ENCODE measurements around the gene TTC3. TPM values are rescaled to one million over a fixed set of nuclear protein-coding genes. Genes with fewer than 3 reads are reported as not detected.

TTC3 gene
- total and polyA plus RNA-seq, 9 of the 15 experiments (the other 6 are each of a cell fraction or from before 2014, with no cell fraction given) = 17.5 to 92.0 (median 59.5) TPM

DNA sequence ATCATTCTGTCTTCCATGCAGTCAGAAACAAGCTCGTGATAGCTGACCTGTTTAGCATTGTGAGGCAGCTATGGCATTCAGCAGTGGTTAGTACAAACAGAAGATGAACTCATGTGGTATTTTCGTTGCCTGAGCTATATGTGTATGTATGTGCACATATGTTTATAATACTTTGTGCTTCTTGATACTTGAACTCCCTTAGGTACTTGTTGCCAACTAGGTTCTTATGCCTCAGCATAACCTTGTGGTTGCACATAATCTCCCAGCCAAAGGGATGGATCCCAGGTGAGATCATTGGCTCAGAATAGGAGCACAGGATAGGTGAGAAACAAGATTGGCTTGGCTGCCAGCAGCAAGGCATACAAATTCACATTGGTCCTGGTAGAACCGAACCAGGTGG is 108.0 kb downstream of the TTC3 start:
- no TSS peak for BruUV-seq (replicated peaks)
- Histone ChIP-seq H3K4me3 (no peak overlapping the region), H3K4me2 (ENCODE audit: insufficient read depth, low read length) (no peak overlapping the region), H3K4me1 (replicated peaks in 1 of 2; ENCODE audit: control insufficient read depth in 2 of 2, insufficient read depth in 2 of 2, low read length in 2 of 2) (no peaks in the 10 kb centered on the region), H2AFZ (ENCODE audit: low read depth, low read length) (no peak overlapping the region), H3K27ac (ENCODE audit: extremely low read depth, low read depth, low read length) (no peak overlapping the region), H3K27me3 (ENCODE audit: control insufficient read depth in 2 of 2, insufficient read depth in 2 of 2, low read length in 2 of 2) (no peaks in the 10 kb centered on the region), H3K9me3 (replicated peaks; ENCODE audit: control insufficient read depth, insufficient read depth, low read depth, low read length) (no peaks in the 10 kb centered on the region), H3K9me1 (ENCODE audit: control insufficient read depth, insufficient read depth, low read length) (no peaks in the 10 kb centered on the region), H3K36me3 (ENCODE audit: control insufficient read depth, insufficient read depth, low read length) (peaks cover 56% of the 10 kb centered on the region), H4K20me1 (replicated peaks; ENCODE audit: control insufficient read depth, insufficient read depth, low read length) (no peaks in the 10 kb centered on the region), H3K9ac (ENCODE audit: insufficient read depth in 1 of 2, low read depth in 2 of 2, low read length in 2 of 2) (no peak overlapping the region), H3K79me2 (ENCODE audit: control insufficient read depth, insufficient read depth, low read length) (no peaks in the 10 kb centered on the region)
- ChIA-PET CTCF (ENCODE audit: low intra/inter-chr PET ratio) (interaction anchor here (0.7 kb wide), 1 partner anchor 402 kb away, joined by 3 read pairs; no protein-coding TSS in a partner anchor), POLR2A (no interaction called here)
- DNase-seq (ENCODE audit: extremely low read depth in 1 of 4, low spot score in 3 of 4) (no peak), FAIRE-seq (no peak), ATAC-seq (no peak)
- 89% methylated on average over 3 of the region's 3 CpGs for WGBS (ENCODE audit: insufficient coverage, low coverage, missing lambda C conversion rate)
- TF ChIP-seq, protein P1, sequence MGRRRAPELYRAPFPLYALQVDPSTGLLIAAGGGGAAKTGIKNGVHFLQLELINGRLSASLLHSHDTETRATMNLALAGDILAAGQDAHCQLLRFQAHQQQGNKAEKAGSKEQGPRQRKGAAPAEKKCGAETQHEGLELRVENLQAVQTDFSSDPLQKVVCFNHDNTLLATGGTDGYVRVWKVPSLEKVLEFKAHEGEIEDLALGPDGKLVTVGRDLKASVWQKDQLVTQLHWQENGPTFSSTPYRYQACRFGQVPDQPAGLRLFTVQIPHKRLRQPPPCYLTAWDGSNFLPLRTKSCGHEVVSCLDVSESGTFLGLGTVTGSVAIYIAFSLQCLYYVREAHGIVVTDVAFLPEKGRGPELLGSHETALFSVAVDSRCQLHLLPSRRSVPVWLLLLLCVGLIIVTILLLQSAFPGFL (CRISPR knock-in tag; IDR thresholded peaks at IDR 0.05) = no peak
- TF ChIP-seq NCOA6 (IDR thresholded peaks at IDR 0.05) = no peak
- TF ChIP-seq, protein P2, sequence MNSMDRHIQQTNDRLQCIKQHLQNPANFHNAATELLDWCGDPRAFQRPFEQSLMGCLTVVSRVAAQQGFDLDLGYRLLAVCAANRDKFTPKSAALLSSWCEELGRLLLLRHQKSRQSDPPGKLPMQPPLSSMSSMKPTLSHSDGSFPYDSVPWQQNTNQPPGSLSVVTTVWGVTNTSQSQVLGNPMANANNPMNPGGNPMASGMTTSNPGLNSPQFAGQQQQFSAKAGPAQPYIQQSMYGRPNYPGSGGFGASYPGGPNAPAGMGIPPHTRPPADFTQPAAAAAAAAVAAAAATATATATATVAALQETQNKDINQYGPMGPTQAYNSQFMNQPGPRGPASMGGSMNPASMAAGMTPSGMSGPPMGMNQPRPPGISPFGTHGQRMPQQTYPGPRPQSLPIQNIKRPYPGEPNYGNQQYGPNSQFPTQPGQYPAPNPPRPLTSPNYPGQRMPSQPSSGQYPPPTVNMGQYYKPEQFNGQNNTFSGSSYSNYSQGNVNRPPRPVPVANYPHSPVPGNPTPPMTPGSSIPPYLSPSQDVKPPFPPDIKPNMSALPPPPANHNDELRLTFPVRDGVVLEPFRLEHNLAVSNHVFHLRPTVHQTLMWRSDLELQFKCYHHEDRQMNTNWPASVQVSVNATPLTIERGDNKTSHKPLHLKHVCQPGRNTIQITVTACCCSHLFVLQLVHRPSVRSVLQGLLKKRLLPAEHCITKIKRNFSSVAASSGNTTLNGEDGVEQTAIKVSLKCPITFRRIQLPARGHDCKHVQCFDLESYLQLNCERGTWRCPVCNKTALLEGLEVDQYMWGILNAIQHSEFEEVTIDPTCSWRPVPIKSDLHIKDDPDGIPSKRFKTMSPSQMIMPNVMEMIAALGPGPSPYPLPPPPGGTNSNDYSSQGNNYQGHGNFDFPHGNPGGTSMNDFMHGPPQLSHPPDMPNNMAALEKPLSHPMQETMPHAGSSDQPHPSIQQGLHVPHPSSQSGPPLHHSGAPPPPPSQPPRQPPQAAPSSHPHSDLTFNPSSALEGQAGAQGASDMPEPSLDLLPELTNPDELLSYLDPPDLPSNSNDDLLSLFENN (IDR thresholded peaks at IDR 0.05; ENCODE audit: low read depth in 2 of 2, low read length in 2 of 2) = no peak
- TF ChIP-seq, protein P3, sequence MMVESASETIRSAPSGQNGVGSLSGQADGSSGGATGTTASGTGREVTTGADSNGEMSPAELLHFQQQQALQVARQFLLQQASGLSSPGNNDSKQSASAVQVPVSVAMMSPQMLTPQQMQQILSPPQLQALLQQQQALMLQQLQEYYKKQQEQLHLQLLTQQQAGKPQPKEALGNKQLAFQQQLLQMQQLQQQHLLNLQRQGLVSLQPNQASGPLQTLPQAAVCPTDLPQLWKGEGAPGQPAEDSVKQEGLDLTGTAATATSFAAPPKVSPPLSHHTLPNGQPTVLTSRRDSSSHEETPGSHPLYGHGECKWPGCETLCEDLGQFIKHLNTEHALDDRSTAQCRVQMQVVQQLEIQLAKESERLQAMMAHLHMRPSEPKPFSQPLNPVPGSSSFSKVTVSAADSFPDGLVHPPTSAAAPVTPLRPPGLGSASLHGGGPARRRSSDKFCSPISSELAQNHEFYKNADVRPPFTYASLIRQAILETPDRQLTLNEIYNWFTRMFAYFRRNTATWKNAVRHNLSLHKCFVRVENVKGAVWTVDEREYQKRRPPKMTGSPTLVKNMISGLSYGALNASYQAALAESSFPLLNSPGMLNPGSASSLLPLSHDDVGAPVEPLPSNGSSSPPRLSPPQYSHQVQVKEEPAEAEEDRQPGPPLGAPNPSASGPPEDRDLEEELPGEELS (CRISPR knock-in tag; IDR thresholded peaks at IDR 0.05; ENCODE audit: borderline replicate concordance) = no peak
- TF ChIP-seq ARNT (IDR thresholded peaks at IDR 0.05) = no peak
- TF ChIP-seq CEBPB (tag; IDR thresholded peaks at IDR 0.05) = no peak
- no peak for TF ChIP-seq EWSR1 (IDR thresholded peaks at IDR 0.05; ENCODE audit: borderline replicate concordance, low read depth, partially characterized antibody)
- TF ChIP-seq ZNF699 (CRISPR knock-in tag; IDR thresholded peaks at IDR 0.05; ENCODE audit: insufficient replicate concordance) = no peak
- TF ChIP-seq NONO (IDR thresholded peaks at IDR 0.05; ENCODE audit: low read depth in 2 of 2, low read length in 1 of 2) = no peak
- no peak for TF ChIP-seq MYBL2 (IDR thresholded peaks at IDR 0.05; ENCODE audit: low read depth)
- no peak for TF ChIP-seq MYBL2 (CRISPR knock-in tag; IDR thresholded peaks at IDR 0.05; ENCODE audit: borderline replicate concordance)
- no peak for TF ChIP-seq XRCC4 (IDR thresholded peaks at IDR 0.05; ENCODE audit: extremely low read depth, insufficient read depth, insufficient read length)
- TF ChIP-seq MYNN (IDR thresholded peaks at IDR 0.05) = no peak
- no peak for TF ChIP-seq MYNN (CRISPR knock-in tag; IDR thresholded peaks at IDR 0.05)
- intact Hi-C loops (cut with micrococcal nuclease) = loop anchor here (10.0 kb wide), 1 partner anchor 464 kb away; no protein-coding TSS in a partner anchor
- in situ Hi-C loops (cut with MboI) = no loop called here
